NCI-H748 (cell line): ENCODE results near the gene CMTM4.
"Not testable (repeated sequence)": the region's sequence is repeated elsewhere in the genome, so short reads cannot be mapped to it uniquely, and the experiment has no call there.

Source experiments
- DNase-seq: peaks from one replicate; lab custom pipeline; 2025; ENCODE audit not compliant: unreplicated experiment; lab: John Stamatoyannopoulos, UW

Gene CMTM4

GRCh38 chr16:66569131-66569530 lies 127.4 kb downstream of the CMTM4 start:
- no peak for DNase-seq

GRCh38 chr16:66568355-66568754 lies 128.2 kb downstream of the CMTM4 start:
- no peak for DNase-seq

DNA sequence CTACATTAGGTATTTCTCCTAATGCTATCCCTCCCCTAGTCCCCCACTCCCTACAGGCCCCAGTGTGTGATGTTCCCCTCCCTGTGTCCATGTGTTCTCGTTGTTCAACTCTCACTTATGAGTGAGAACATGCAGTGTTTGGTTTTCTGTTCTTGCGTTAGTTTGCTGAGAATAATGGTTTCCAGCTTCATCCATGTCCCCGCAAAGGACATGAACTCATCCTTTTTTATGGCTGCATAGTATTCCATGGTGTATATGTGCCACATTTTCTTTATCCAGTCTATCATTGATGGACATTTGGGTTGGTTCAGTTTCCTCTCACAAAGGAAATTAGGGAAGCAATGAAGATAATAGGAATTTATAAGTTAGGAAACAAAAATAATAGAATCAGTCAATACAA lies 129.3 kb downstream of the CMTM4 start:
- not testable (repeated sequence) for DNase-seq

GRCh38 chr16:66566051-66566901 lies 130.3 kb downstream of the CMTM4 start, which contains the start of gene CMTM1:
Gene CMTM1 (plus strand): TSS chr16:66566439. CDS start chr16:66566514, 75 bp downstream.
- DNase-seq, result no peak
